LHCN-M2 (cell line): Measurements from ENCODE around the gene CBX4. TPM values are rescaled to one million over a fixed set of nuclear protein-coding genes. Genes with fewer than 3 reads are reported as not detected.

Source experiments
- DNase-seq: peaks from one replicate; pipeline ENCODE4 v3.0.0-alpha.2; 2012; ENCODE audit warnings: low read depth
- total RNA-seq: library from RNA; depleted of rRNA; stranded (reverse); fragments of >200 nt; gene quantifications from 2 replicates; pipeline ENCODE4 v1.2.3, GENCODE V29; 2014; rRNA removed

Gene CBX4
- total RNA-seq, 1 experiment from 2014 or later: 18.1 TPM

- no peak for DNase-seq
These were observed 48.2 kb downstream of the CBX4 start for GRCh38 chr17:79790805-79791734.

GRCh38 chr17:79789943-79790804, 49.1 kb downstream of the CBX4 start:
- no peak for DNase-seq

- DNase-seq: no peak
These were observed 50.0 kb downstream of the CBX4 start for GRCh38 chr17:79788989-79789942.

GRCh38 chr17:79788455-79788854, 50.8 kb downstream of the CBX4 start:
- no peak for DNase-seq

- DNase-seq: no peak
These were observed 52.2 kb downstream of the CBX4 start for GRCh38 chr17:79786930-79787643.

GRCh38 chr17:79785900-79786810, 53.1 kb downstream of the CBX4 start:
- DNase-seq: no peak

GRCh38 chr17:79785017-79785899, 54.0 kb downstream of the CBX4 start:
- no peak for DNase-seq

GRCh38 chr17:79784353-79785016, 54.8 kb downstream of the CBX4 start:
- DNase-seq: no peak

- no peak for DNase-seq
These were observed 55.3 kb downstream of the CBX4 start for GRCh38 chr17:79783891-79784290.

Other genes with a start within 250 kb of the CBX4 start
- not detected in 2 replicates for gene RBFOX3, start 228.4 kb downstream of the CBX4 start, total RNA-seq
- gene ENPP7, start 108.5 kb downstream of the CBX4 start, total RNA-seq: not detected in 2 replicates
- 6.7 and 6.8 TPM in 2 replicates for gene CBX2, start 61.3 kb downstream of the CBX4 start, total RNA-seq
- gene CBX8, start 42.4 kb downstream of the CBX4 start, total RNA-seq: 5.1 and 10.8 TPM in 2 replicates
- gene TBC1D16, start 196.4 kb upstream of the CBX4 start, total RNA-seq: 47.5 and 53.6 TPM in 2 replicates
- 4.5 and 5.7 TPM in 2 replicates for gene CCDC40, start 197.2 kb upstream of the CBX4 start, total RNA-seq